ENCODE measurements around the gene CCDC33. TPM values are rescaled to one million over a fixed set of nuclear protein-coding genes. Genes with fewer than 3 reads are reported as not detected.

Gene CCDC33
- total RNA-seq, 1 experiment from 2014 or later, result not detected

GRCh38 chr15:74278207-74278606 is 42.1 kb downstream of the CCDC33 start:
- H3K27ac Mint-ChIP-seq (ENCODE audit: unreplicated experiment), result no peak overlapping the region
- no TSS peak for BruUV-seq (replicated peaks)
- no peak for TF ChIP-seq CTCF (IDR thresholded peaks at IDR 0.05; ENCODE audit: insufficient read depth in 1 of 2, low read depth in 1 of 2, low read length in 1 of 2, severe bottlenecking in 1 of 2, unreplicated experiment in 1 of 2)

DNA sequence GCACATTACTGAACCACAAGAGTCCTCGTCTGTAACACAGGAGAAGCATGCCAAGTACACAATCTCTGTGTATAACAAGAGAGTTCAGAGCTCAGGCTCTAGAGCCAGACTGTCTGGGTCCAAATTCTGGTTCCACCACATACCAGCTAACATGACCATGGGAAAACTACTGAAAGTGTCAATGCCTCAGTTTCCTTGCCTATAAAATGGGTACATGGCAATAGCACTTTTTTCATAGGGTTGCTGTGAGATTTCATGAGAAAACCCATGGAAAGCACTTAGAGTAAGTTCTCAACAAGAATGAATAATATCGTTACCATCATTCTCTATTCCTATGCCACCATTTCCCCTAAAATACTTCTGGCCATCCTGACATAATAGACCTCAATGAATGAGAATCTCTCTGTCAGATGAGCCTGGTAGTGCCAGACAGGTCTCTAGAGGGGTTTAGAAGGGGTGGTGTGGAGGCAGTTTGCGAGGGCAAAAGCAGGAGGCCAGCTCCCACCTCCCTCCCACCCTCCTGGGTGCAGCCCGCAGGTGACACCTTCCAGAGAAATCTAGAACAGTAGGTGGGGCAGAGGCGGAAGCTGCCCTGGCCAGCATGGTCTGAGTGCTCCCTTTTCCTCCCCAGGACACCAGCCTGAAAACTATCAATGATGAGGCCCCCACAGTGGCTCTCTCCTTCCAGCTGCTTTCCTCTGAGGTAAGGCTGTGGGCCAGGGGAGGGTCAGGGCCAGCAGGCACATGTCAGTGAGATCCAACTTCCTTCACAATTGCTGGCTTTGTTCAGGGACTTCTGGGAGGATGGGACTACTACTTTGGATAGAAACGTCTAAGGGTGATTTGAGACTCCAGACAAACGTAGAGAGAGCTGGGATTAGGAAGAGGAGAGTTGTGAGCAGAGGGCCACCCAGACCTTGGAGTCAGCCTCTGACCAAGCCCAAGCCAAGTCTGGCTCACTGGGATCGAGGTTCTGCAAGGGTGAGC is 45.3 kb downstream of the CCDC33 start:
- no peak for DNase-seq
- TF ChIP-seq CTCF (IDR thresholded peaks at IDR 0.05; ENCODE audit: insufficient read depth in 1 of 2, low read depth in 1 of 2, low read length in 1 of 2, severe bottlenecking in 1 of 2, unreplicated experiment in 1 of 2), result no peak
- Histone ChIP-seq H3K4me1 (no peaks in the 10 kb centered on the region), H3K9me3 (no peaks in the 10 kb centered on the region), H3K4me3 (ENCODE audit: low read depth, low read length) (no peak overlapping the region), H3K36me3 (ENCODE audit: control insufficient read depth, insufficient read depth, low read length) (no peaks in the 10 kb centered on the region), H3K27me3 (replicated peaks; ENCODE audit: control insufficient read depth, insufficient read depth, low read length) (no peaks in the 10 kb centered on the region; the same call in 1 of the 2 replicates)
- intact Hi-C loops (cut with micrococcal nuclease; ENCODE audit: unreplicated experiment), result no loop called here
- BruUV-seq (replicated peaks), result no TSS peak
- no peak overlapping the region for H3K4me3 Mint-ChIP-seq (ENCODE audit: unreplicated experiment)
- ChIA-PET POLR2A (interaction anchor here (0.7 kb wide), 1 partner anchor 137 kb away, joined by 5 read pairs; no protein-coding TSS in a partner anchor), CTCF (no interaction called here)
- H3K27ac Mint-ChIP-seq (ENCODE audit: unreplicated experiment), result no peak overlapping the region
- no peaks in the 10 kb centered on the region for H3K9me3 Mint-ChIP-seq (ENCODE audit: unreplicated experiment)
- H3K27me3 Mint-ChIP-seq (ENCODE audit: insufficient read depth, unreplicated experiment), result peaks cover 14% of the 10 kb centered on the region
- H3K36me3 Mint-ChIP-seq (ENCODE audit: insufficient read depth, unreplicated experiment), result no peaks in the 10 kb centered on the region
- H3K4me1 Mint-ChIP-seq (ENCODE audit: low read depth, unreplicated experiment), result no peaks in the 10 kb centered on the region

More at GRCh38 chr15:74278207-74278606, 42.1 kb downstream of the CCDC33 start:
- Histone ChIP-seq H3K4me1 (no peaks in the 10 kb centered on the region), H3K36me3 (ENCODE audit: control insufficient read depth, insufficient read depth, low read length) (no peaks in the 10 kb centered on the region), H3K9me3 (no peaks in the 10 kb centered on the region), H3K4me3 (ENCODE audit: low read depth, low read length) (no peak overlapping the region), H3K27me3 (replicated peaks; ENCODE audit: control insufficient read depth, insufficient read depth, low read length) (no peaks in the 10 kb centered on the region; the same call in 1 of the 2 replicates)
- intact Hi-C loops (cut with micrococcal nuclease; ENCODE audit: unreplicated experiment), result no loop called here
- CTCF ChIA-PET, result no interaction called here
- POLR2A ChIA-PET, result no interaction called here
- H3K4me1 Mint-ChIP-seq (ENCODE audit: low read depth, unreplicated experiment), result no peaks in the 10 kb centered on the region
- no peaks in the 10 kb centered on the region for H3K36me3 Mint-ChIP-seq (ENCODE audit: insufficient read depth, unreplicated experiment)
- H3K9me3 Mint-ChIP-seq (ENCODE audit: unreplicated experiment), result no peaks in the 10 kb centered on the region
- no peak for DNase-seq
- H3K4me3 Mint-ChIP-seq (ENCODE audit: unreplicated experiment), result no peak overlapping the region
- peaks cover 12% of the 10 kb centered on the region for H3K27me3 Mint-ChIP-seq (ENCODE audit: insufficient read depth, unreplicated experiment)

GRCh38 chr15:74283368-74283767 is 47.2 kb downstream of the CCDC33 start:
- Histone ChIP-seq H3K36me3 (ENCODE audit: control insufficient read depth, insufficient read depth, low read length) (no peaks in the 10 kb centered on the region), H3K27me3 (replicated peaks; ENCODE audit: control insufficient read depth, insufficient read depth, low read length) (no peaks in the 10 kb centered on the region; the same call in 1 of the 2 replicates), H3K4me1 (no peaks in the 10 kb centered on the region), H3K4me3 (ENCODE audit: low read depth, low read length) (no peak overlapping the region), H3K9me3 (no peaks in the 10 kb centered on the region)
- TF ChIP-seq CTCF (IDR thresholded peaks at IDR 0.05; ENCODE audit: insufficient read depth in 1 of 2, low read depth in 1 of 2, low read length in 1 of 2, severe bottlenecking in 1 of 2, unreplicated experiment in 1 of 2), result no peak
- Mint-ChIP-seq H3K27ac (ENCODE audit: unreplicated experiment) (no peak overlapping the region), H3K9me3 (ENCODE audit: unreplicated experiment) (no peaks in the 10 kb centered on the region), H3K27me3 (ENCODE audit: insufficient read depth, unreplicated experiment) (peaks cover 15% of the 10 kb centered on the region), H3K4me3 (ENCODE audit: unreplicated experiment) (no peak overlapping the region), H3K36me3 (ENCODE audit: insufficient read depth, unreplicated experiment) (no peaks in the 10 kb centered on the region), H3K4me1 (ENCODE audit: low read depth, unreplicated experiment) (no peaks in the 10 kb centered on the region)
- intact Hi-C loops (cut with micrococcal nuclease; ENCODE audit: unreplicated experiment), result no loop called here
- no TSS peak for BruUV-seq (replicated peaks)
- CTCF ChIA-PET, result no interaction called here
- POLR2A ChIA-PET, result no interaction called here
- DNase-seq, result no peak
